Ovary (tissue), 3 donors: ENCODE data around the gene RFC2.

ENCODE experiments used
- POLR2A ChIP-seq: fragments of 450-650 bp; IDR thresholded peaks from one replicate; pipeline ENCODE4 v1.6.1; 2017; ENCODE audit warnings: antibody characterized with exemption, mild to moderate bottlenecking, moderate library complexity
- TF ChIP-seq, protein P1 (sequence below), 3 donors: fragments of 450-650 bp in 2 of 3; fragments of 200-600 bp in 1 of 3; IDR thresholded peaks; one replicate each; pipeline versions ENCODE4 v1.5.1 to v1.8.0; 2016 to 2022; ENCODE audit warnings: antibody characterized with exemption in 3 of 3, mild to moderate bottlenecking in 1 of 3
- donor health status: DM: no; HTN: no; CAD: no.

DNA sequence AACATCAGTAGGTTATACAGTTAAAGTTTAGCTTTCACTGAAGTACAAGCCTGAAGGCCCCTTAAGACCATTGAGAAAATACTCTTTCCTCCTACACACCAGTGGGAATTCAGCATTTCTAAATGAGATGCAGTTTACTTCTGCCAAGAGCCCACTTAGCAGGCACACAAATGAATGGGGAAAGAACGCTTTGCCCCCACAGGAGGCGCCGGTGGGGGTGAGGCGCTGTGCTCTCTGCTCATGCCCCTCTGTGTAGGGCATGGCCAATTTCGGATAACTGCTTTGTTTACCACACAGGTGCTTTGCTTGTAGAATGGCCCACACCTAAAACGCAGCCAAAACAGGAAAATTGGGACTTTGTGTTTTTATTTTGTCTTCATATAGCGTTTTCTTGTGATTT is 60.3 kb downstream of the RFC2 start:
- TF ChIP-seq, protein P1, sequence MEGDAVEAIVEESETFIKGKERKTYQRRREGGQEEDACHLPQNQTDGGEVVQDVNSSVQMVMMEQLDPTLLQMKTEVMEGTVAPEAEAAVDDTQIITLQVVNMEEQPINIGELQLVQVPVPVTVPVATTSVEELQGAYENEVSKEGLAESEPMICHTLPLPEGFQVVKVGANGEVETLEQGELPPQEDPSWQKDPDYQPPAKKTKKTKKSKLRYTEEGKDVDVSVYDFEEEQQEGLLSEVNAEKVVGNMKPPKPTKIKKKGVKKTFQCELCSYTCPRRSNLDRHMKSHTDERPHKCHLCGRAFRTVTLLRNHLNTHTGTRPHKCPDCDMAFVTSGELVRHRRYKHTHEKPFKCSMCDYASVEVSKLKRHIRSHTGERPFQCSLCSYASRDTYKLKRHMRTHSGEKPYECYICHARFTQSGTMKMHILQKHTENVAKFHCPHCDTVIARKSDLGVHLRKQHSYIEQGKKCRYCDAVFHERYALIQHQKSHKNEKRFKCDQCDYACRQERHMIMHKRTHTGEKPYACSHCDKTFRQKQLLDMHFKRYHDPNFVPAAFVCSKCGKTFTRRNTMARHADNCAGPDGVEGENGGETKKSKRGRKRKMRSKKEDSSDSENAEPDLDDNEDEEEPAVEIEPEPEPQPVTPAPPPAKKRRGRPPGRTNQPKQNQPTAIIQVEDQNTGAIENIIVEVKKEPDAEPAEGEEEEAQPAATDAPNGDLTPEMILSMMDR (IDR thresholded peaks at IDR 0.05) = no peak
- no peak for TF ChIP-seq POLR2A
